Fibroblast of lung (primary cell): ENCODE measurements around the gene LILRA1.

Experiments used
- CTCF ChIP-seq, 2 donors: IDR thresholded peaks in 1 of 2; conservative IDR thresholded peaks in 1 of 2; 1 replicate in 1 of 2; 2 replicates in 1 of 2; pipeline ENCODE4 v1.5.1; 2011 to 2012; ENCODE audit warnings: low read length in 2 of 2, control low read depth in 1 of 2, inconsistent platforms in 1 of 2, low read depth in 1 of 2, mild to moderate bottlenecking in 1 of 2
- EZH2 ChIP-seq: IDR thresholded peaks from 2 replicates; pipeline ENCODE4 v1.5.1; 2012; ENCODE audit warnings: low read length, control low read depth, mild to moderate bottlenecking; ENCODE audit errors: missing control alignments

GRCh38 chr19:54606891-54607784, 13.7 kb downstream of the LILRA1 start:
- TF ChIP-seq CTCF (conservative IDR thresholded peaks at IDR 0.05 in 1 of 2, IDR thresholded peaks at IDR 0.05 in 1 of 2; ENCODE audit: low read depth in 1 of 2, low read length in 2 of 2) (no peak), EZH2 (no peak)
